Measurements from ENCODE around the gene TNKS1BP1.
"Not testable (repeated sequence)": the region's sequence is repeated elsewhere in the genome, so short reads cannot be mapped to it uniquely, and the experiment has no call there.

TNKS1BP1 gene

DNA sequence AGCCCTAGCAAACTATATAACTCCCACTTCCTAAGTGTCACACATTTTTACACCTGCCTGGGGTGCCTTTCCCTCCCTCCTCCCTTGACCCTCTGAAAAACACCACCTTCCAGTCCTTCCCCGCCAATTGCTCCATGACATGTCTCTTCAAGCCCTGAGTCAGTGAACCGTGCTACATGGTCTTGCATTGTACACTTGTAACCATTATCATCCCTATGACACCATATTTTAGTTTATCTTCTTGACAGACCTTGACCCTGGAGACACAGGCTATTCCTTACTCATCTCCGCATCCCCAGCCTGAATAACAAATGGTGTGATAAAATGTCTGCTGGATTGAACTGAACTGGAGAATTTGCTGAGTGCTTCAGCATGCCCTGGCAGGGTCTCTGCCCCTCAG lies 36.9 kb downstream of the TNKS1BP1 start:
- DNase-seq (ENCODE audit: low read depth): no peak

GRCh38 chr11:57283231-57283990 lies 41.3 kb downstream of the TNKS1BP1 start:
- no peak for DNase-seq (ENCODE audit: low read depth)

DNA sequence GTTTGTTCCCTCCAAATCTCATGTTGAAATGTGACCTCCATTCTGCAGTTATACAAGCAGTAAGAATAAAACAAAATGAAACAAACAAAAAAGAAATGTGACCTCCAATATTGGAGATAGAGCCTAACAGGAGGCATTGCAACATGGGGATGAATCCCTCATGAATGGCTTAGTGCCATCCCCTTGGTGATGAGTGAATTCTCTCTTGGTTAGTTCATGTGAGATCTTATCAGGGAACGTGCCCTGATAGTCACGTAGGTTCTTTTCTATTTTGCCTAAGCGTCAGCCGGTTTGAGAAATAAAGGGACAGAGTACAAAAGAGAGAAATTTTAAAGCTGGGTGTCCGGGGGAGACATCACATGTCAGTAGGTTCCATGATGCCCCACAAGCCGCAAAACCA lies 43.2 kb downstream of the TNKS1BP1 start:
- not testable (repeated sequence) for DNase-seq (ENCODE audit: low read depth)

DNA sequence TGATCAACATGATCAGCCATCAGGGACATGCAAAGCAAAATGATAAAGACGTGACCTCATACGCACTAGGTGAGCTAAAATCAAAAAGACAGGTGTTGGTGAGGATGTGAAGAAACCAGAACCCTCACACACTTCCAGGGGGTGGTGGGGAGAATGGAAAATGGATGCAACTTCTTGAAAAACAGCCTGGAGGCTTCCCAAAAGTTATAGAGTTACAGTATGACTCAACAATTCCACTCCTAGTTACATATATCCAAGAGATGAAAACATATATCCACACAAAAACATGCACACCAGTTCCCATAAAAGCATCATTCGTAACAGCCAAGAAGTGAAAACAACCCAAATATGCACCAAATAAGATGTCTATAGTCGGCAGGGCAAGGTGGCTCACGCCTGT lies 45.6 kb downstream of the TNKS1BP1 start:
- no peak for DNase-seq (ENCODE audit: low read depth)

- no peak for DNase-seq (ENCODE audit: low read depth)
Measured at GRCh38 chr11:57278721-57279095, 46.0 kb downstream of the TNKS1BP1 start.

DNA sequence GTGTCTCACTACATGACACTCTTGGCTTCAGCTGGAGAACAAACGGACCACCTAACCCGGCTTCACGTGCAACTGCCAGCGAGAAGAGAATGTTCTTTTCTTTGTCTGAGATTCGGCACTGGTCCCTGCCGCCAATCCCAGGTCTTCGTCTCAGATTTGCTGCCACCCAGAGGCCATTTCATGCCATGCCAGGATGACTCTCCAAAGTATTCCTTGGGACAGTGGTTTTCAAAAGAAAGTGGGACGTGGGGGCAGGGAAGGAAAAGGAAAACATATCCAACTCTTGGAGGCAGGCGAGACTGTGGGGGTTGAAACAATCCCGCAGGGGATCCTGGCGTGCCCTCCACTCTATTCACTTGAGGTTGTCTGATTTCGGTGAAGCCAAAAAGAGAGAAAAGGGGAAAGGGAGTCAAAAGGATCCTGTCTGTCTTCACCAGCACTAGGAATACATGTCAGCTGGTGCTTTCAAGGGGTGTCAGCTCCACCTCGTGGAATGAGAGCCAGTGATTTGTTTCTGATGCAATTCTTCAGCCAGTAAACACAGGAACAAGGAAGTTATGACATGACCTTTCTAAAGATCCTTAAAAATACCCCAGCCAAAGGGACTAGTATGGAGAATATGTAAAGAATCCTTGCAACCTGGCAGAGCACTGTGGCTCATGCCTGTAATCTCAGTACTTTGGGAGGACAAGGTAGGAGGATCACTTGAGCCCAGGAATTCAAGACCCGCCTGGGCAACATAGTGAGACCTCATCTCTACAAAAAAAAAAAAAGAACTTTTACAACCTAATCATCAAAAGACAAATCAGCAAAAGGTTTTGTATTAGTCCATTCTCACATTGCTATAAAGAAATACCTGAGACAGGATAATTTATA lies 46.7 kb downstream of the TNKS1BP1 start:
- no peak for DNase-seq (ENCODE audit: low read depth)

DNA sequence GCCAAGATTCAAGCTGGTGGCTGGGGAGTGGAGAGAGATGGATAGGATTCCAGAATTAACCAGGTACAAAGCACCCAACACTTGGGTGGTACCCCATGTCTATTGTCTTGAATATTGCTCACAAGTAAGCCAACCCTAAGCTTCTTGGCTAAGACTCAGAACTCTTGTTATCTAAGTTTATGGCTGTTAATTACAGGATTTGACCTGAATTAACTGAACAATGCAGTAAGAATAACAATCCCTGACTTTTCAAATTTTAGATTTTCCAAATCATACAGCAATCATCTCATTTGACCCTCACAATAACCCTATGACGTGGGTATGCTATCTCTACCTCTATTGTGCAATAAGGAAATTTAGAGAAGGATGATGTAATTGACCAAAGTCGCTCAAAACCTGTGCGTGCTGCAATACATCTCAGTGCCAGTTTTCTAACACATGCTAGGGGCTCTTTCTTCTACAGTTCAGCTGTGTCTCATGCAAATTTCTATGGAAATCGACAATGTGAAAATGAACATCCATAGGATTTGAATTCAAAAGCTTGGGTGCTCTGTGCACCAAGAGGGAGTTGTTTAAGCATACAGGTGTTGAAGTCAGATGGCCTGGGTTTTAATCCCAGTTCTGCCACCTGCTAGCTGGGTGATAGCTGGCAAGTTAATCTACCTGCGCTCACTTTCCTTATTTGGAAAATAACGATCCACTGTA lies 47.6 kb downstream of the TNKS1BP1 start:
- DNase-seq (ENCODE audit: low read depth): no peak

DNA sequence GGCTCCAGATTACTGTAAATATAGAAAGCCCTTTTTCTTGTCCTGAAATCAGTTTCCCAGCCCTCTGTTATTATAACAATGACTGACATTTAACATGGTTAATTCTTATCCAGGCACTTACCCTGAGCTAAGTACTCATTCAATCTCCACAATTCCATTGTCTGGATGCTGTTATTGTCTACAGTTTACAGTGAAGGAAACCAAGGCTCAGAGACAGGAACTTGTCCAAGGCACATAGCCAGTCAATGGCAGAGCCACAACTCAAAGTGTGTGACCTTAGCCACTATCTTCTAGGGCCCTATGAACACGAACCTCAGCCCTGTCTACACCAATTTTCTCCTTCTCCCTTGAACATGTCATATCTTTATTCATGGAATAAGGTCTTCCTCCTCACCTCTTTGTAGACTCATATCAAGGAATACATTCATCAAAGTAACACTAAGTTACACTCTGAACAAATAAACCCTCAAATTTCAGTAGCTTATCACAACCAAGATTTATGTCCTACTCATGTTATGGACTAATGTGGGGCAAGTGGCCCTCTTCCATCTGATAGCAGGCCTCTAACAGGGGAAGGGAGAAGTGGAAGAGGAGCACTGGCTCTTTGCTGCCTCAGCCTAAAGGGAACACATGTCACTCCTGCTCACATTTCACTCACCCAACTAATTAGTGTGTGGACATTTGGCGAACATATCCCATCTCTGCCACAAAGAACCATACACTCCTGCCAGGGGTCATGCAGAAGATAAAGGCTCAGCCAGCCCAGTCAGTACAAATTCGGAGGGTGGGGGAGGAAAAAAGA lies 48.4 kb downstream of the TNKS1BP1 start:
- no peak for DNase-seq (ENCODE audit: low read depth)

DNA sequence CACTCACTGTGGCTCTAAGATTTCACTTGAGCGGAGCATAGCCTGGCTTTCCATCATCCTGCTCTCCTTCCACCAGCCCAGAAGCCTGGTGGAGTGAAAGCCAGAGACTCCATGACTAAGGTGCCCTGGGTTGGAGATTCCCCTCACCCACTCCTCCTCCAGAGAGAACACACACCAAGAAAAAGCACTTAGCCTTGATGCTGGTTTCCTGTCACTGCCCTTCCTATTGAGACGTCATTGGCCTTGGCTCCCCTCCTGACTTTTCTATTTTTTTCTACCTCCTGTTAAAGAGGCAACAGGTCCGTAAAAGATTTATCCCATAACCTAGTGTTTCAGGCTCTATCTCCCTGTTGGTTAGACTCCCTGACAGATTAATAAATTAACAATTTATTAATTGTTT lies 49.2 kb downstream of the TNKS1BP1 start:
- DNase-seq (ENCODE audit: low read depth): no peak

- DNase-seq (ENCODE audit: low read depth): no peak
Measured at GRCh38 chr11:57274904-57275498, 49.8 kb downstream of the TNKS1BP1 start.

- DNase-seq (ENCODE audit: low read depth): no peak
Measured at GRCh38 chr11:57273448-57274058, 51.2 kb downstream of the TNKS1BP1 start.

DNA sequence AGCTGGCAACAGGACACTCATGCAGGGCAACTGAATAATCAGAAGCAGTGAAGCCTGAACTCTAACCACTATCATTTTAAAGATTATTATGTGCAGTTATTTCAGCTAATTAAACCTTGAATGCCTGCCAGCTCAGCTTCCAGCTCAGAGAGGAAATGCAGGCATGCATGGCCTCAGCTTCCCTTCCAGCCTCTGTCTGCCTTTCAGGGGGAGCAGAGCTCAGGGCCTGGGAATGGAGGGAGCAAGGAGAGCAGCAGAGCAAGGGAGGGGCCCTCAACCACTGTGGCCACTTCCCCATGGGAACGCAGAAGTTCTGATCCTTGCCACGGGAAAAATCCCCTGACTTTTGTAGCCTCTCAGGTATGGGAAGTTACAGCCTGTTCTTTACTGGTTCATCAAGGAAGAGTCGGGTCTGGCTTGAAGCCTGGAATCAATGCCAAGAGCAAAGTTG lies 55.2 kb downstream of the TNKS1BP1 start:
- DNase-seq (ENCODE audit: low read depth): no peak

DNA sequence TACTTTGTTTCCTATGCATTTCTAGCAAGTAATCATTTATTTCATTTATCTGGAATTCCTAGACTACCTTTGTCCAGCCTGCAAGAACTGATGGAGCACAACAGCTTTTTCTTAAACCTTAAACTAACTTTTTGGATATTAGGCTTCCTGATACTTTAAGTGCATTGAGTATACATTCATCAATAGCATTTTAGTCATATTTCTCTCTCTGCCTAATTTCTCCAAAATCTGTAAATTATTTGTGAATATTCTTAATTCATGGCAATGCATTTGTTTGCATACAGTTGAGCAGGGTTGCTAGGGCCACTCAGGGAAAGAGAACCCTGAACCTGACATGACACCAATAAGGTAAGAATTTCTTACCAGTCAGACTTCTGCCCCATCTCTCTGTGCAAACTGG lies 58.6 kb downstream of the TNKS1BP1 start:
- DNase-seq (ENCODE audit: low read depth): no peak

DNA sequence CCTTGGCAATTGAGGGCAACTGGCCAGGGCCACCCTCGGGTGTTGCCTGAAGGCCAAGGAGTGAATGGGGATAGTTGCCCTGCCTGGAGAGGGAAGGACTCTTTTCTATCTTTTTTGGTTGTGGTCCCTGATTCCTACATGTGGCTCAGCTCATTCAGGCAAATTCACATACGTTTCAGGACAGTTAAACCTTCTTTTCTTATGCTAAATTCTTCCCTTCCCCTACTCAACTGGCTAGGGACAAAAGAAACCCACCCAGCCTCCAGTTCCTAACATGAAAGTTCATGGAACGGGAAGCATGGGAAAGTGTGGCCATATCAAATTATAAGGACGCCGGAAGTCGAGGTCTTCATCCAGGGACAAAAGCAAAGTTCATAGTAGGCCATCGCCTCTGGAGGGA lies 61.4 kb downstream of the TNKS1BP1 start:
- DNase-seq (ENCODE audit: low read depth): no peak

- no peak for DNase-seq (ENCODE audit: low read depth)
Measured at GRCh38 chr11:57262157-57262556, 62.6 kb downstream of the TNKS1BP1 start.

DNA sequence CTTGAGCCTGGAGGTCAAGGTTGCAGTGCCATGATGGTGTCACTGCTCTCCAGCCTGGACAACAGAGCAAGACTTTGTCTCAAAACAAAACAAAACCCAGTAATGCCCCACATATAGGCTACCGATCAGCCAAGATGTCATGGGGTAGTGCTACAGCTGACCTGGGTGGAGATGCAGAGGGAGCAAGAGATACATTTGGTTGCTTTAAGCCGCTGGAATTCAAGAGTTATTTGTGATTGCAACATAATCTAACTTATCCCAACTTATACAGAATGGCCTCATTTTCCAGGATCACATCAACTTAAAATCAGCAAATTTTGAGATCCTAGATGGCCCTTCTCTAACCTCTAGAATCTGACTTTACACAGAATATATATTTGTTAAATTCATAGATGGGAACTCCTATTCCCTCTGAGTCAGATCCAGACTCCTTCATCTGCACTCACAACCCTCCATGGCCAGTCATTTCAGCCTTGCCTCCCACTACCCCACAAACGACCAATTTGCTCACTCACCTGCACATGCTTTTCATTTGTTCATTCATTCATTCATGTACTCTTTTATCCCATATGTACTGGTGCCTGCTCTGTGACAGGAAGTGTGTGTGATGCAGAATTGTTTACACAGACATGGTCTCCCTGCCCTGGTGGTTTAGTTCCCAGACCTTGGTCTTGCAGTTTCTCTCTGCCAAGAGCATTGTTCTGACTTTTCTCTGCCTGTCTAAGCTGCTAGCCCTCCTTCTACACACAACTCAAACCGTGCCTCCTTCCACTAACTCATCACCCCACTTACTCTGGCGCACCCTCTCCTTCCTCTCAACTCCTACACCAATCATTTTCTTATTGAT lies 63.6 kb downstream of the TNKS1BP1 start:
- no peak for DNase-seq (ENCODE audit: low read depth)

DNA sequence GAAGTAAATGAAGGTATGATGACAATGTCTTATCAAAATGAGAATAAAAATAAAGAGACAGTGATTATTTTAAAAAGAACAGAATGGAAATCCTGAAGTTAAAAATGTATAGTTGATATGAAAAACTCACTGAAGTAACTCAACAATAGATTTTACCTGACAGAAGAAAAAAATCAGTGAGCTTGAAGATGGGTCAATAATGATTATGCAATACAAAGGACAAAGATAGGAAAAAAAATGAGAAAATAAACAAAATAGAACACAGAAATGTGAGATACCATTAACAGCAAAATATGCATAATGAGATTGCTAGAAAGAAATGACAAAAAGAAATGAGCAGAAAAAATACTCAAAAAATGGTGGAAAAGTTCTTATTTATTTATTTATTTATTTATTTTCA lies 68.6 kb downstream of the TNKS1BP1 start:
- DNase-seq (ENCODE audit: low read depth): no peak

- DNase-seq (ENCODE audit: low read depth): no peak
Measured at GRCh38 chr11:57255618-57256017, 69.1 kb downstream of the TNKS1BP1 start.

DNA sequence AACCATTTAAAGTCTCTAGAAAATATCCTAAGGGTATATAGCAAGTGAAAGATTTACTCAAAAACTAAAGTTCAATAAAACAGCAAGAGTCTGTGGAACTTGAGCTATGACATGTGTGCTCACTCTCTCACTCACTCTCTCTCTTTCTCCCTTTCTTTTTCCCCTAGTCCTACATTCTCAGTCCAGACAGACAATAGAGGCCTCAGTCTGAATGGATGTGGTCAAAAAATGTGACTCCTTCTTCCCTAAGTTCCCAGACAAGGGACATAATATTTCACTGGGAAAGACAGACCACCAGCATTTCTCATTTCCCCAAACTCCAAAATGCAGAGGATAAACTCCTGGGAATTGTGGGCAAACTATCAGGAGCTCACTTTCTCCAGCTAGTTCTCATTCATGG lies 70.1 kb downstream of the TNKS1BP1 start:
- no peak for DNase-seq (ENCODE audit: low read depth)

DNA sequence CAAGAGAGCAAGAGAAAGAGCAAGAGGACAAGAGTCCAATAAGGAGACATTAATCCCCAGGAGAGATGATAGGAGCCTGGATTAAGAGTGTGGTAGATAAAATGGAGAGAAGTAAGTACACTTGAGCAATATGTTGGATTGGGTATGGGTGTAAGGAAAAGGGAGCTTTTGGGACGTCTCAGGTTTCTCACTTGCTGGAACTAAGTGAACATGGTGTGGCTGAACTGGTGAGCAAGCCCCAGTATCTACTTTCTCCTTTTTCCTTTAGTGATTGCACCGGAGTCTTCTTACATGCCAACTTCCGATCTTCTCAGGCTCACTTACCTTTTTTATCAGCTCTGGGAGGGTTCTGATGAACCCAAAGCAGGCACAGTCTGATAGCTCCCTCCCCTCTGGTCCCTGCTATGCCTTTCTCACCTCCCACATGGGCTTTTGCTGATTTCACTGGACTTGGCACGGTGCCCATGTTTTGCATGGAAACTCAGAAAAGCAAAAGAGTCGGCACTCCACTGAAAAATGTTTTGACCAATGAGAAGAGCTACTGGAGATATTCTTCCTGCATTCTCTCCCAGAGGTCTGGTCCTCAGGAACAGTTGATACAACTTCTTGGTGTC lies 73.2 kb downstream of the TNKS1BP1 start:
- DNase-seq (ENCODE audit: low read depth): no peak
